ENCODE results near the gene AGPS. TPM values are rescaled to one million over a fixed set of nuclear protein-coding genes. Genes with fewer than 3 reads are reported as not detected.
"Not testable (repeated sequence)": the region's sequence is repeated elsewhere in the genome, so short reads cannot be mapped to it uniquely, and the experiment has no call there.

Gene AGPS
- total RNA-seq, 2 experiments from 2014 or later: 58.7 to 67.3 TPM

GRCh38 chr2:177474998-177475397 lies 82.4 kb downstream of the AGPS start:
- DNase-seq (no peak), ATAC-seq (peak; percentile 49)
- Mint-ChIP-seq H3K36me3 (ENCODE audit: low read depth) (peaks cover 59% of the 10 kb centered on the region), H3K4me3 (no peak overlapping the region), H3K27me3 (no peaks in the 10 kb centered on the region), H3K27ac (no peak overlapping the region), H3K9me3 (ENCODE audit: low read depth) (peaks cover 23% of the 10 kb centered on the region), H3K4me1 (peaks cover 13% of the 10 kb centered on the region)
- CTCF ChIA-PET: interaction anchor here (0.8 to 1.2 kb wide), 2 partner anchors 8 to 22 kb away, joined by 3 to 5 read pairs; no protein-coding TSS in a partner anchor
- intact Hi-C loops (cut with DNase I, micrococcal nuclease): no loop called here
- POLR2A ChIA-PET: no interaction called here

GRCh38 chr2:177476897-177477296 lies 84.3 kb downstream of the AGPS start:
- peaks cover 13% of the 10 kb centered on the region for H3K4me1 Mint-ChIP-seq
- H3K27ac Mint-ChIP-seq: no peak overlapping the region
- H3K36me3 Mint-ChIP-seq (ENCODE audit: low read depth): peaks cover 52% of the 10 kb centered on the region
- ChIA-PET CTCF (interaction anchor here (1.4 kb wide), 1 partner anchor 328 kb away, joined by 5 read pairs; no protein-coding TSS in a partner anchor), POLR2A (no interaction called here)
- no peak for DNase-seq
- intact Hi-C loops (cut with DNase I, micrococcal nuclease): no loop called here
- no peaks in the 10 kb centered on the region for H3K27me3 Mint-ChIP-seq
- ATAC-seq: no peak
- H3K9me3 Mint-ChIP-seq (ENCODE audit: low read depth): peaks cover 17% of the 10 kb centered on the region
- no peak overlapping the region for H3K4me3 Mint-ChIP-seq

GRCh38 chr2:177478029-177478428 lies 85.5 kb downstream of the AGPS start:
- POLR2A ChIA-PET: no interaction called here
- Mint-ChIP-seq H3K27me3 (no peaks in the 10 kb centered on the region), H3K27ac (no peak overlapping the region), H3K4me3 (no peak overlapping the region), H3K36me3 (ENCODE audit: low read depth) (peaks cover 44% of the 10 kb centered on the region), H3K9me3 (ENCODE audit: low read depth) (peaks cover 11% of the 10 kb centered on the region), H3K4me1 (peaks cover 12% of the 10 kb centered on the region)
- CTCF ChIA-PET: interaction anchor here (0.5 to 0.6 kb wide), 3 partner anchors 45 to 286 kb away, joined by 3 read pairs; no protein-coding TSS in a partner anchor
- DNase-seq: no peak
- intact Hi-C loops (cut with DNase I, micrococcal nuclease): no loop called here
- no peak for ATAC-seq

- H3K36me3 Mint-ChIP-seq (ENCODE audit: low read depth): peaks cover 43% of the 10 kb centered on the region
- H3K4me1 Mint-ChIP-seq: peaks cover 12% of the 10 kb centered on the region
- no peak overlapping the region for H3K4me3 Mint-ChIP-seq
- intact Hi-C loops (cut with DNase I, micrococcal nuclease): no loop called here
- no peak overlapping the region for H3K27ac Mint-ChIP-seq
- ChIA-PET POLR2A (no interaction called here), CTCF (interaction anchor here (0.9 to 1.0 kb wide), 2 partner anchors 11 to 25 kb away, joined by 3 to 4 read pairs; no protein-coding TSS in a partner anchor)
- no peak for ATAC-seq
- peaks cover 11% of the 10 kb centered on the region for H3K9me3 Mint-ChIP-seq (ENCODE audit: low read depth)
- no peak for DNase-seq
- H3K27me3 Mint-ChIP-seq: no peaks in the 10 kb centered on the region
Observed at GRCh38 chr2:177478907-177479306, 86.3 kb downstream of the AGPS start.

GRCh38 chr2:177482195-177482594 lies 89.6 kb downstream of the AGPS start:
- no peak for DNase-seq
- Mint-ChIP-seq H3K9me3 (ENCODE audit: low read depth) (peaks cover 7% of the 10 kb centered on the region), H3K27me3 (no peaks in the 10 kb centered on the region), H3K36me3 (ENCODE audit: low read depth) (peaks cover 33% of the 10 kb centered on the region), H3K4me3 (no peak overlapping the region), H3K4me1 (no peaks in the 10 kb centered on the region), H3K27ac (no peak overlapping the region)
- CTCF ChIA-PET: interaction anchor here (0.6 to 1.3 kb wide), 7 partner anchors 29 to 317 kb away, joined by 3 read pairs; no protein-coding TSS in a partner anchor
- POLR2A ChIA-PET: no interaction called here
- intact Hi-C loops (cut with DNase I, micrococcal nuclease): no loop called here
- ATAC-seq: peak; percentile 33

- DNase-seq (no peak), ATAC-seq (no peak)
- Mint-ChIP-seq H3K36me3 (ENCODE audit: low read depth) (peaks cover 22% of the 10 kb centered on the region), H3K4me3 (no peak overlapping the region), H3K9me3 (ENCODE audit: low read depth) (no peaks in the 10 kb centered on the region), H3K27me3 (no peaks in the 10 kb centered on the region), H3K27ac (no peak overlapping the region), H3K4me1 (no peaks in the 10 kb centered on the region)
- ChIA-PET CTCF (interaction anchor here (0.7 to 1.3 kb wide), 4 partner anchors 9 to 242 kb away, joined by 3 to 5 read pairs (median 3); no protein-coding TSS in a partner anchor), POLR2A (no interaction called here)
- intact Hi-C loops (cut with DNase I, micrococcal nuclease): no loop called here
Observed at GRCh38 chr2:177483531-177483930, 91.0 kb downstream of the AGPS start.

GRCh38 chr2:177484180-177484795 lies 91.7 kb downstream of the AGPS start:
- no peak overlapping the region for H3K4me3 Mint-ChIP-seq
- no peak overlapping the region for H3K27ac Mint-ChIP-seq
- intact Hi-C loops (cut with DNase I, micrococcal nuclease): no loop called here
- CTCF ChIA-PET: interaction anchor here (1.0 kb wide), 2 partner anchors 8 to 241 kb away, joined by 3 read pairs; no protein-coding TSS in a partner anchor
- H3K9me3 Mint-ChIP-seq (ENCODE audit: low read depth): no peaks in the 10 kb centered on the region
- ATAC-seq: no peak
- no peaks in the 10 kb centered on the region for H3K27me3 Mint-ChIP-seq
- H3K4me1 Mint-ChIP-seq: no peaks in the 10 kb centered on the region
- POLR2A ChIA-PET: interaction anchor here (0.6 kb wide), 1 partner anchor 83 kb away, joined by 3 read pairs; no protein-coding TSS in a partner anchor
- peaks cover 18% of the 10 kb centered on the region for H3K36me3 Mint-ChIP-seq (ENCODE audit: low read depth)
- no peak for DNase-seq

- H3K4me3 Mint-ChIP-seq: not testable (repeated sequence)
- intact Hi-C loops (cut with DNase I, micrococcal nuclease): loop anchor here in 1 of 2 experiments (5.0 kb wide), 1 partner anchor 237 kb away; no protein-coding TSS in a partner anchor
Observed at GRCh38 chr2:177485657-177486056, 93.1 kb downstream of the AGPS start.

GRCh38 chr2:177489719-177490301 lies 97.2 kb downstream of the AGPS start:
- ChIA-PET POLR2A (no interaction called here), CTCF (interaction anchor here (0.8 to 2.3 kb wide), 6 partner anchors 9 to 235 kb away, joined by 3 to 7 read pairs (median 3); no protein-coding TSS in a partner anchor)
- ATAC-seq (no peak), DNase-seq (no peak)
- no peaks in the 10 kb centered on the region for H3K9me3 Mint-ChIP-seq (ENCODE audit: low read depth)
- no peaks in the 10 kb centered on the region for H3K4me1 Mint-ChIP-seq
- H3K36me3 Mint-ChIP-seq (ENCODE audit: low read depth): peaks cover 17% of the 10 kb centered on the region
- H3K27me3 Mint-ChIP-seq: no peaks in the 10 kb centered on the region
- no peak overlapping the region for H3K27ac Mint-ChIP-seq
- intact Hi-C loops (cut with DNase I, micrococcal nuclease): loop anchor here in 1 of 2 experiments (5.0 kb wide), 1 partner anchor 232 kb away; no protein-coding TSS in a partner anchor
- no peak overlapping the region for H3K4me3 Mint-ChIP-seq

More at GRCh38 chr2:177485657-177486056, 93.1 kb downstream of the AGPS start:
- H3K4me1 Mint-ChIP-seq; H3K9me3 Mint-ChIP-seq (ENCODE audit: low read depth); ATAC-seq; H3K36me3 Mint-ChIP-seq (ENCODE audit: low read depth); POLR2A ChIA-PET; DNase-seq; H3K27me3 Mint-ChIP-seq; H3K27ac Mint-ChIP-seq: not testable (repeated sequence)
- CTCF ChIA-PET: interaction anchor here (0.7 to 1.0 kb wide), 2 partner anchors 240 to 725 kb away, joined by 3 read pairs; no protein-coding TSS in a partner anchor

- ChIA-PET POLR2A (interaction anchor here (0.6 kb wide), 1 partner anchor 342 kb away, joined by 3 read pairs; no protein-coding TSS in a partner anchor), CTCF (no interaction called here)
- no peaks in the 10 kb centered on the region for H3K27me3 Mint-ChIP-seq
- peaks cover 19% of the 10 kb centered on the region for H3K36me3 Mint-ChIP-seq (ENCODE audit: low read depth)
- no peak overlapping the region for H3K4me3 Mint-ChIP-seq
- ATAC-seq (no peak), DNase-seq (no peak)
- peaks cover 3% of the 10 kb centered on the region for H3K4me1 Mint-ChIP-seq
- intact Hi-C loops (cut with DNase I, micrococcal nuclease): no loop called here
- H3K9me3 Mint-ChIP-seq (ENCODE audit: low read depth): no peaks in the 10 kb centered on the region
- H3K27ac Mint-ChIP-seq: no peak overlapping the region
Observed at GRCh38 chr2:177495945-177496344, 103.4 kb downstream of the AGPS start.

GRCh38 chr2:177496921-177497320 lies 104.3 kb downstream of the AGPS start:
- ATAC-seq: no peak
- ChIA-PET CTCF (interaction anchor here (0.6 to 0.9 kb wide), 2 partner anchors 22 to 258 kb away, joined by 3 read pairs; no protein-coding TSS in a partner anchor), POLR2A (no interaction called here)
- DNase-seq: no peak
- Mint-ChIP-seq H3K9me3 (ENCODE audit: low read depth) (no peaks in the 10 kb centered on the region), H3K27ac (no peak overlapping the region), H3K4me1 (peaks cover 6% of the 10 kb centered on the region), H3K27me3 (no peaks in the 10 kb centered on the region), H3K36me3 (ENCODE audit: low read depth) (peaks cover 21% of the 10 kb centered on the region), H3K4me3 (no peak overlapping the region)
- intact Hi-C loops (cut with DNase I, micrococcal nuclease): no loop called here

Data from activated CD4-positive, alpha-beta T cell treated with anti-CD3 and anti-CD28 coated beads for 36 hours (primary cell).